NCI-H2107 treated with DMSO at 0.1 percent for 48 hours (cell line): ENCODE measurements around the gene CALN1.
"Not testable (repeated sequence)": the region's sequence is repeated elsewhere in the genome, so short reads cannot be mapped to it uniquely, and the experiment has no call there.

Source experiments
- DNase-seq: peaks from one replicate; lab custom pipeline; 2025; ENCODE audit not compliant: unreplicated experiment; lab: John Stamatoyannopoulos, UW

The CALN1 gene

DNA sequence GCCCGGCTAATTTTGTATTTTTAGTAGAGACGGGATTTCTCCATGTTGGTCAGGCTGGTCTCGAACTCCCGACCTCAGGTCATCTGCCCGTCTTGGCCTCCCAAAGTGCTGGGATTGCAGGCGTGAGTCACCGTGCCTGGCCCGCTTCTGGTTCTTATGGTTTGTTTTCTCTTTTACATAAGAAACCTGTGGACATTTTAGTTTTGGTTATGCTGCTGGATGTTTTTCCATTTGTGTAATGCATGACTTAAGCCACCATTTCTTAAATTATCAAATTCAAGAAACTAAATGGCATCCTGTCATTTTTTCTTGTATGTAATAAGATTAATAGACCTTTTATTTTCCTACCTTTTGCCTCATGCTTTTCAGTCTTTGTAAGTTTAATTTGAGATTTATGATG is 589.7 kb downstream of the CALN1 start:
- not testable (repeated sequence) for DNase-seq

DNA sequence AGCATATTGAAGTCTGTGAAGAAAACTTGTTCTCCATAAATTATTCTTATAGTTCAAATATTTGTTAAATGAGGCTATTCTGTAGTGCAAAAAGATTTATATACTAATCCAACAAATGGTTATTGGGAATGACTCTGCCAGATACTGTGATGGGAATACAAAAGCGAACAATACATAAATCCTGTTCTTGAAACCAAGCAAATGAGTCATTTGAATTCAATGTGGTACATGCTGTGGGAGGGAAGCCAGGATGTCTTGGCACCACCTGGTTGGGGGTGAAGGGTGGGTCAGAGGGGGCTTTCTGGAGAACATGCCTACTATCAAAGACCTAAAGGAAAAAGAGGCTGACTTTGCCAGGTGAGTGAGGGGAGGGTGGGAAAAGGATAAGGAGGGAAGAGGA is 594.2 kb downstream of the CALN1 start:
- no peak for DNase-seq

DNA sequence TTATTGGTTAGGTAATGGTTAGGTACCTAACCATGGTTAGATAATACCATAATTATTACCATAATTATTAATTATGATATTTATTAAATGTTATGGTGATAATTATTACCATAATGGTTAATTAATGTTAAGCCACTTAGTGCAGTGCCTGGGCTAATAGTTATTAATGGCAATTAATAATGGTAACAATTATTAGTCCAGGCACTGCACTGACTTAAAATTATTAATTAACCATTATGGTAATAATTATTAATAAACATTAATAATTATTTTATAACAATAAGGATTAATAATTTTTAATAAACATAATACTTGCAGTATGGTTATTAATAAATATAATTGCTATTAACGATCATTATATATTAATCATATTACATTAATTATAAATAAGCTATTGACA is 604.0 kb downstream of the CALN1 start:
- no peak for DNase-seq

DNA sequence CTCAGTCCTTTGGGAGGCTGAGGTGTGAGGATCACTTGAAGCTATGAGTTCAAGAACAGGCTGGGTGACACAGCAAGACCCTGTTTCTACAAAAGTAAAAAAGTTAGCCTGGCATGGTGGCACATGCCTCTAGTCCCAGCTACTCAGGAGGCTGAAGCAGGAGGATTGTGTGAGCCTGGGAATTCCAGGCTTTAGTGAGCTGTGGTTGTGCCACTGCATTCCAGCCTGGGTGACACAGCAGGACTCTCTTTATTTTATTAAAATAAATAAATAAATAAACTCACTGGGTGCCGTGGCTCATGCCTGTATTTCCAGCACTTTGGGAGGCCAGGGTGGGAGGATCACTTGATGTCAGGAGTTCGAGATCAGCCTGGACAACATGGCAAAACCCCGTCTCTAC is 607.9 kb downstream of the CALN1 start:
- no peak for DNase-seq

DNA sequence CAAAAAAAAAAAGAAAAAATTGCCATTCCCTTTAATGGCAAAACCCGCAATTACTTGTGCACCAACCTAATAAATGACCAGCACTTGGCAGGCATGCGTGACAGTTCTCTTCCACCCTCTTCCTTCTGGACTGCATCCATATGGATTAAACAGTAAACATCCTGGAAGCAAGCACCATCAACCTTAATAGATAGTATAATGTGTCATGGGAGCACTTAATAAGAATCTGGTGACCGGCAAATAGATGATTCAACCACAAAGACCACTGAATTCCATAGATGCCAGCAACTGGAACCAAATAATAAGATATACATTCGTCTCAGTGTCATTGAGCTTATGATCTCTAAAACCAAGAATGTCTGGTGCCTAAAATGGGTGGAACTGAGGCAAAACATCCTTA is 610.2 kb downstream of the CALN1 start:
- no peak for DNase-seq

DNA sequence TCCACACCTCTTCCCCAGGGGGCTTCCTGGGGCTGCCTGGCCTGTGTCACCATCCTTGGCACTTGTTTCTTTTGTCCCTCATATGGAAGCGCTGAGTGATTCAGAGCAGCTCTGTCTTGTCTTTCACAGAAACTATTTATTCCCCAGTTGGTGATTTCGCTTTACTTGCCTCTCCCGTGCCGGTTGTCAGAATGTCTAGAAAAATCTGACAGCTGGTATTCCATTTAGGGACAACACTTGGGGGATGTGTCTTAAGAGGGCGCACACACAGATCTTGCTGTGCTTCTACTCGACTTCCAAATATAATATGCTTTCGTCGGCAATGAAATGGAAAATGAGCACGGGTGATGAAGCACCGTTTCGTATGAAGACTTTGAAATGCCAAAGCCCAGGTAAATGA is 611.8 kb downstream of the CALN1 start:
- DNase-seq, result no peak

DNA sequence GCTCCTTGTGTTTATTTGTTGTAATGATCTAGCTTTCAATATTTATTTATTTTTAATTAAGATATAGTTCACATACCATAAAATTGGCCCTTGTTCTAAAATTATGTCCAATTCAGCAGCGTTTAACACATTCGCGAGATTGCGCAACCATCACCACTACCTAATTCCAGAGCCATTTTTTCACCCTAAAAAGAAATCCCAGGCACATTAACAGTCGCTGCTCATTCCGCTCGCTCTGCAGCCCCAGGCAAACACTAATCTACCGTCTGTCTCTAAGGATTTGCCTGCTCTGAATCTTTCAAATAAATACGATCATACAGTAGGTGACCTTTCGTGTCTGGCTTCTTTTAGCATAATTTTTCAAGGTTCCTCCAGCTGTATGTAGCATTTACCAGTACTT is 616.7 kb downstream of the CALN1 start:
- no peak for DNase-seq

DNA sequence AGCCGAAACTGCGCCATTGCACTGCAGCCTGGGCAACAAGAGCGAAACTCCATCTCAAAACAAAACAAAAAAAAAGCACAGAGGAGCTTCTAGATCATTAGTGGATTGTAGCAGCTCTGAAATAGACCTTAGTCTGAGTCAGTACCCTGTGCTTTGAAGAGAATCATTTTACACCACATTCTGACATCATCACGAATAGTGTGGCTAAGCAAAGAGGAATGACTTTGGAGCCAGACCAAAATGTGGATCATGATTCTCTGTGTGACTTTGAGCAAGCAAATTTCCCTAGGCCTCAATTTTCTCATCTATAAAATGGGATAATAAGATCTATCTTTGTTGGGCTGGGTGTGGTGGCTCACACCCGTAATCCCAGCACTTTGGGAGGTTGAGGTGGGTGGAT is 618.9 kb downstream of the CALN1 start:
- no peak for DNase-seq

DNA sequence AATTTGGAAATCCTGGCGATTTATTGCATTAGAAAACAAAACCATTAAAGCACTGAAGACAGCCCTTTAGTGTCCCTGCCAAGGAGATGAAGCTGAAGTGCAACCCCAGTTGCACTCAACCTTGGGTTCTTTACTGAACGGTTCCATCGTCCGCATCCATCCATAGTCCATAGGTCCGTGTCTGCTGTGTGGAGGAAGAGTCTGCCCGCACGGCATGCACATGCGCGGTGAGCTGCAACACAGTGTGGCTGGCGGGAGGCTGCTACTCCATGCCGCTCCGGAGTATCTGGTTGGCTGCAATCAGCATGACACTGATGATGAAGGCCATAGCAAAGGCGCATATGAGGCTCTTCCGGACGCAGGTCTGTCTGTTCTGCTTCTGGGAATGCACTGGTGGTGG is 624.6 kb downstream of the CALN1 start:
- no peak for DNase-seq

DNA sequence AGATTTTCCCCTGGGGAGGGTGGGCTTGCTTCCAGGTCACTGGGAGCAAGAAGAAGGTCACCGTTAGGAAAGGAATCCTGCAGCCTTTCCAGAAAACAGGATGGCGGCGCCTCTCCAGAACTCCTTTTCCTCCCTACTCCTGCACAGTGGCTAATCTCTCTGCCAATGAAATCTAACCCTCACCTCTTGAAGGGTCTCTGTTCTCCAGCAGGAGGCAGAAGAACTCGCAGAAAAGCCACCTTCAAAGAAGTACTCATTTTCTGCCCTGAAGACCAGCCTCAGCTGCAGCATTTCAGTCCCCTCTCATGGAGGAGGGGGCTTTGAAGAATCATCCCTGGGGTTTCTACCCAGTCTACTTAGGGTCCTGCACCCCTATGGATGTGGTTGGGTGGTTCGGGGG is 626.9 kb downstream of the CALN1 start:
- DNase-seq, result no peak

DNA sequence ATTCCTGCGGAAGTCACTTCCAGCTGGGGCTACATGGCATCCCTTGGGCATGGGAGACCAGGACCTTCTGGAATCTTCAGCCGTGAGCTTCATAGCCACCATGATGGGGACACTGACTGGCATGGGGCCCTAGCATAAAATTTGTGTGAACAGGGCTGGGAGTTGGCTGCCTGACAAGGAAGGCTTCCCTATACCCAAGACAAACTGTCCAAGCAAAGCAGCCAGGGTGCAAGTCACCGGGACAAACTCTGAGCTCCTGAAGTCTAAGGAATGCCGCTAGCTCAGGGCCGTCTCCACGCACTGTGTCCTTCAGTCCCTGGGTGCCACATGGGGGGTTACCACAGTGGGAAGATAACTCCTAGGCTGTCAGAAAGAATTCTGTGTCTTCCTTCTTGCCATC is 627.4 kb downstream of the CALN1 start:
- DNase-seq, result no peak

DNA sequence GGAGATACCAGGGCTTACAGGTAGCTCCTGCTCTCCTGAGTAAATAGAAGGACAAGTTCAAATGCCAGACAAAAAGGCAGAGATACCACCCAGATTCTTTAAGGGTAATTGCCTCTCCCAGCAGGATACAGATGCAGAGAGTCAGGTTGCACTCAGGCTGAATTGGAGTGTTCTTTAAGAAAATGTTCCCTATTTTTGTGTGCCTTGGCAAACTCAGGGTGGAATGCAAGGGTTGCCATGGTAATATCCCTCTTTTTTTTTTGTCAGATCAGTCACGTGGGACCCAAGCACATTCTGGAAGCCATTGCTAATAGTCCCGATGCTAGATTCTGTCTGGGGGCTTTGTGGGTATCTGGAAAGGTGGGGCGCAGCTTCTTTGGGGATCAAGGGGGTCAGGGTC is 628.0 kb downstream of the CALN1 start:
- no peak for DNase-seq

DNA sequence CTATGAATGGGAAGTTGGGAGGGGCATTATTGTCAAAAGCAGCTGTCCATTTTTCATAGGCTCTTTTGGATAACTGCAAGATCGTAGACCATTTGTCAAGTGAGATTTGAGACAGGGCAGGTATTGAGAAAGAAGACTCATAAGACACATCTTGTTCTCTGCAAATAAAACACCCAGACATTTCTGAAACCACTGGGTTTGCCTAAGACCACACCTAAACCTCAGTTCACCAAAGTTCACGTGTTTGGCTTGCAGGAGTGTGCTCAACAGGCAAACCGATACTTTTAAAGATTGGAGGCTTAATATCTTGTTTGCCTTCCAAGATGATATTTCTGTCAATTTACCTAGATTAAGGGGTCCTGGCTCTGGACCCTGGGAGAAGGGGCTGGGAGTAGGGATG is 628.4 kb downstream of the CALN1 start:
- DNase-seq, result no peak

DNA sequence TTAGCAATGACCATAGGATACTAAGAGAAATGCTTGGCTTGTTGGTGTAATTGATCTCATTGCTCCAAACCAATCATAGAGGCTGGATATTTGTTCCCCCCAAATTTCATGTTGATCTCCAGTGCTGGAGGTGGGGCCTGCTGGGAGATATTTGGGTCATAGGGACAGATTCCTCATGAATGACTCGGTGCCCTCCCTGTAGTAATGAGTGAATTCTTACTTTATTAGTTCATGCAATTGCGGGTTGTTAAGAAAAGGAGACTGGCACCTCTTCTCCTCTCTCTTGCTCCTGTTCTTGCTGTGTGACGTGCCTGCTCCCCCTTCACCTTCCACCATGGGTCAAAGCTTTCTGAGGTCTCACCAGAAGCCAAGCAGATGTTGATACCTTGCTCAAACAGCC is 630.1 kb downstream of the CALN1 start:
- no peak for DNase-seq

DNA sequence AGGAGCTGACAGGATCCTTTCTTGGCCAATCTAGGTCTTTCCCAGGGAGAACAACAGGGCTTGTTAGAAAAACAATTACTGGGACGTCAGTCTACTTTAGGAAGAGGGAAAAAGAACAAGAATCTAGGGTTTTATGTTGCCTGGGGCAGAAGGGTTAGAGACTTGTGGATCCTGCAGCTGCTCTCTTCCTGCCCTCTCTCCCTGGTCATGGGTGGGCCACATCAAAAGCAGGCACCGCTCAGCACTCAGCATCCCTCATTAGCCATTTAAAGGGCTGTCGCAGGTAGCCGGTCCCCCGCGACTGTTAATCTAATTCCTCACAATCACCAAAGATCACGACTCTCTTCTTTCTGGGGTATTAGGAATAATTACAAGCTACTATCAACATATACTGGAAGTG is 631.9 kb downstream of the CALN1 start:
- no peak for DNase-seq

DNA sequence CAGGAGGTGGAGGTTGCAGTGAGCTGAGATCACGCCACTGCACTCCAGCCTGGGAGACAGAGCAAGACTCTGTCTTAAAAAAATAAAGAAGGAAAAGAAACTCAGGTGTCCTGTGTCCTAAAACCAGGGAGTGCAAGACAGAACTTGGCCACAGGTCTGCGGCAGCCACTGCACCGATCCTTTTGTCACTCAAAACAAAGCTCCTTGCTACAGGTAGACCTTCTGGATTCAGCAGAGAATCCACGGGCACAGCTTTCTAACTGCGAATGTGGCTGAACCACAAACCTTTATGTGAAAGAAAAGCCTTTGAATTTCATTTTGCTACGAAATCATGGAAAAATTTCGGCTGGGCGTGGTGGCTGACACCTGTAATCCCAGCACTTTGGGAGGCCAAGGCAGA is 634.9 kb downstream of the CALN1 start:
- DNase-seq, result no peak

DNA sequence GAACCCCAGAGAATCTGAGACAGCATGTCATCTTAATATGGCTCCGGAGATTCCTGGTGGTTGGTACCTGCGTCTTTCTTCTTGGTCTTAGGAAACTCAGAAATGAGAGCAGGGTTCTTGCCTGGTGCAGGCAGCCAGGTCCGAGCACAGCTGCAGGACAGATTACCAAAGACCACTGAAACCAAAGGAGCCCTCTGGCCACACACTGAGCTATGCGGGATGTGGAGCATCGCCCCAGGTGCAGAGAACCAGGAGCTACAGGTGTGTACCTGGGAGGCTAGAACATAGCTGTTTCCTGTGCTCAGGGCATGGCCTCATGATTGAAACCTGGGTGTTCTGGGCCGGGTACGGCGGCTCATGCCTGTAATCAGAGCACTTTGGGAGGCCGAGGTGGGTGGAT is 635.4 kb downstream of the CALN1 start:
- no peak for DNase-seq

DNA sequence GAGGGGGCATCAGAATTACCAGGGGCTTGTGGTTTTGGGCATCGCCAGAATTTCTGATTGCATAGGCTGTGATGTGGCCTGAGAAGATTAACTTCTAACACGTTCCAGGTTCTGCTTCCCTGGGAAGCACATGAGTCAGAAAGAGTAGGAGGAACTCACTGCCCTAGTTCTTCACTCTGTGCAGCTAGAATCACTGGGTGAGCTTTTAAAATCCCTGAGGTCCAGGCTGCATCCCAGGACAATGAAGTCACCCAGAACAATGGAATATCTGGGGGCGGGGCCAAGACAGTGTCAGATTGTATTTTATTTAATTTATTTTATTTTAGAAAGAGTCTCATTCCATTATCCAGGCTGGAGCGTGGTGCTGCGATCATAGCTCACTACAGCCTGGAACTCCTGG is 636.5 kb downstream of the CALN1 start:
- DNase-seq, result no peak

DNA sequence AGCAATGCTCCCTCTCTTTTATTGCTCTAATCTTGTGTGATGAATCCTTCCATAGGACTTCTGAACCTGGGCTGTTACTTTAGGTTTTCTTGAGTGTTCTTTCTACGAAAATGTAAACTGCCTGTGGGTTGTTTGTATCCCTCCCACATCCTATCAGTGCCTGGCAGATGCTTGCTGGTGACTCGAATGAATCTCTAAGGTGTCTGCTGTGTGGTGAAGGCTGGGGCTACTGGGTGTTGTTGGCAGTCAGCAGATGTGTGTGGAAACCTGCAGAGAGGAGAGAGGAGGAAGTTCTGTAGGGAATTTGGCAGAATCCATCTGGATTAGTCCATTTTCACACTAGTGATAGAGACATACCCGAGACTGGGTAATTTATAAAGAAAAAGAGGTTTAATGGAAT is 639.4 kb downstream of the CALN1 start:
- no peak for DNase-seq

DNA sequence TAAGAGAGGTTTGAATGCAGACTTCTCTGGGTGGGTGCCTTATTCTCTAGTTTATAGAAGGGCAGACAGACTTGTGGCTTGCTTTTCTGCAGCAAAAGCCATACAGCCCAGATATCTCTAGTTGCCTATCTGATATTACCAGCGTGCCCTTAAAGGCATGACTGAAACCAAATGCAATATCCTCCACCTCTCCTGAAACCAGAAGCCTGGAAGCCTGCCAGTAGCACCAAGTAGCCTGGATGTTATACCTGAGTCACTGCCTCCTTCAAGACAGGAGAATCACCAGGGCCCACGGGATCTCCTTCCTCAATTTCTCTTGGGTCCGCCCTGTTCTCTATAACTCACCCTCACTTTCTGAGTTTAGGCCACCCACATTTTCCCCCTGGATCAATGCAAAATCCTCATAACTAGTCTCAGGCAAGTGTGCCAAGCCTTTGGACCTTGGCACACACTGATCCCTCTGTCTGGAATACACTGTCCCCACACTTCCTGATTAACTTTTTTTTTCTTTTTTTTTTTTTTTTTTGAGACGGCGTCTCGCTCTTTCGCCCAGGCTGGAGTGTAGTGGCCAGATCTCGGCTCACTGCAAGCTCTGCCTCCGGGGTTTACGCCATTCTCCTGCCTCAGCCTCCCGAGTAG is 641.8 kb downstream of the CALN1 start:
- DNase-seq, result no peak

DNA sequence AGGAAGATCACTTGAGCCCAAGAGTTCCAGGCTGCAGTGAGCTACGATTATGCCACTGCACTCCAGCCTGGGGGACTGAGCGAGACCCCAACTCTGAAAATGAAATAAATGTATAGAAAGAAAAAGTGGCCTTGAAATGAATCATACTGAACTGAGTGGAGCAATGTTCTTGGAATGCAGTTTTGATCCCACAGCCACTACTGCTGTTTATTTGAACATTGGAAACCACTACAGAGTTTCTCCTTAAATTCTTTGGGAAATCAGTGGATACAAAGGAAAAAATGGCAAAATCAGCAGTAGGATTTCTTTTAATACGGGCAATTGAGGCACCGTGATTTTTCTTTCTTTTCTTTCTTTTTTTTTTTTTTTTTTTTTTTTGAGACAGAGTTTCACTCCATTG is 642.8 kb downstream of the CALN1 start:
- DNase-seq, result no peak

DNA sequence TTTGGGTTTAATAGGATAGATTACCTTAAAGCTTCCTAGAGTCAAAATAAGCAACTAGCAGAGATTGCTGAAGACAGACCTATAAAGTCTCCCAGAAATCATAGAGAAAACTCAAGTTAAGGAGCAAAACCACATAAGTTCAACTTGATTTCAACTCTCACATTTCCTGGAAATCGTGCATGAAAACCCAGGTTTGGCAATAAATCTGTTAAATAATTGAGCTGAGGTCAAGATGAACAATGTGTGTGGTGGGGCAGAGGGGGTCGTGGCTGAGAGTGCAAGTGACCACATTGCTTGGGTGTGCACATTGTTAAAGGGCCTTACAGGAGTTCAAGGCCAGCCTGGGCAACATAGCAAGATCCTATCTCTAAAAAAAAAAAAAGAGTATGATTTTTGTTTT is 643.7 kb downstream of the CALN1 start:
- DNase-seq, result no peak

DNA sequence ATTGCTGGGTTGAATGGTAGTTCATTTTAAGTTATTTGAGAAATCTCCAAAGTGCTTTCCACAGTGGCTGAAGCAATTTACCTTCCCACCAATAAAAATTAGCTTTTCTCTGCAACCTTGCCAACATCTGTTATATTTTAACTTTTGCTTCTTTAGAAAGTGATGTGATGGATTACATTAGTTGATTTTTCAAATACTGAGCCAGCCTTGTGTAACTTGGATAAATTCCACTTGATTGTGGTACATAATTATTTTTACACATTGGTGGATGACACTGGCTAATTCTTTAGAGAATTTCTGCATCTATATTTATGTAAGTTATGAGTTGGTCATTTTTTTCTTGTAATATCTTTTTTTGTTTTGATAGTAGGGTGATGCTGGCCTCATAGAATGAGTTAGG is 646.1 kb downstream of the CALN1 start:
- no peak for DNase-seq

DNA sequence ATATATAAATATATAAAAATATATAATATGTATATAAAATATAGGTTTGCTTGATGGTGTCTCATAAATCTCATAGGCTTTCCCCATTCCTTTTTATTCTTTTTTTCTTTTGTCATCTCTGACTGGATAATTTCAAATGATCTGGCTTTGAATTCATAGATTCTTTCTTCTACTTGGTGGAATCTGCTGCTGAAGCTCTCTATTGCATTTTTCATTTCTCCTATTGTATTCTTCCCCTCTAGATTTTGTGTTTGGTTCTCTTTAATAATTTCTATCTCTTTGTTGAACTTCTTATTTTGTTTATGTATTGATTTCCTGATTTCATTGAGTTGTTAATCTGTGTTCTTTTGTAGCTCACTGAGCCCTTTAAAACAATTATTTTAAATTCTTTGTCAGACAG is 650.8 kb downstream of the CALN1 start:
- no peak for DNase-seq
